ENCODE results near the gene EREG.
"Not testable (repeated sequence)": the region's sequence is repeated elsewhere in the genome, so short reads cannot be mapped to it uniquely, and the experiment has no call there.

The EREG gene, protein sequence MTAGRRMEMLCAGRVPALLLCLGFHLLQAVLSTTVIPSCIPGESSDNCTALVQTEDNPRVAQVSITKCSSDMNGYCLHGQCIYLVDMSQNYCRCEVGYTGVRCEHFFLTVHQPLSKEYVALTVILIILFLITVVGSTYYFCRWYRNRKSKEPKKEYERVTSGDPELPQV
- 0.61 to 6.4 reads per million in 2 donors for total RNA-seq

GRCh38 chr4:74364652-74365491 lies at the start of gene EREG:
Gene EREG (plus strand): TSS chr4:74365145. CDS start chr4:74365309, 164 bp downstream.
- no peak for DNase-seq

GRCh38 chr4:74315376-74315775 lies 49.6 kb upstream of the EREG start:
- DNase-seq, result no peak

GRCh38 chr4:74316397-74316796 lies 48.5 kb upstream of the EREG start:
- no peak for DNase-seq

GRCh38 chr4:74317616-74318246 lies 47.2 kb upstream of the EREG start:
- no peak for DNase-seq

DNA sequence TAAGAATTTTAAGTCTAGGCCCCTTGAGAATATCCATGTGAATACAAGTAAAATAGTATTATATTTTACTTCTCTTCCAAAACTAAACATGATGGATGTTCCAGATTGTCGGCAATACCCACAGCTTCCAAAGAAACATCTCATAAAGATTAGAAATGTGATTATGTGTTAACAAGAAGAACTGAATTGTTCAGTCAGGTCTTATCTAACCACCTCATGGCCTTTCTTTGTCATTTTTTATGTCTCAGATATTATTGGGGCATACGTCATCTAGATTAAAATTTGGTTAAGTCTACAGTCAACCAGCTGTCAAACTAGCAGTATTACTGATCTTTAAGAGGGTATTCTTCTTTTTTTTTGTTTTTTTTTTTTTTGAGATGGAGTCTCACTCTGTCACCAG lies 46.7 kb upstream of the EREG start:
- no peak for DNase-seq

DNA sequence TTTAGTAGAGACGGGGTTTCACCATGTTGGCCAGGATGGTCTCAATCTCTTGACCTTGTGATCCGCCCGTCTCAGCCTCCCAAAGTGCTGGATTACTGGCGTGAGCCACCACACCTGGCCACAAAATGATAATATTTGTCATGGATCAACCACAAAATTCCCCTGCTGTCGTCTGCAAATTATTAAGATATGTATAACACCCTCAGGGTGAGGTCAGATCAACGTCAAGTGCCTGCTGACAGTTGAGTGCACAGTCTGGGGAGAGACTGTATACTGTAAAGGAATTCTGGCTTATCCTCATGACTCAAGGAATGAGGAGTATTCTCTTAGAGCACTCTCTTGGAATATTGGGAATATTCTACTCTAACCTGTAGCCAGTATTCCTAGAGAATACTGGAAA lies 45.5 kb upstream of the EREG start:
- no peak for DNase-seq

DNA sequence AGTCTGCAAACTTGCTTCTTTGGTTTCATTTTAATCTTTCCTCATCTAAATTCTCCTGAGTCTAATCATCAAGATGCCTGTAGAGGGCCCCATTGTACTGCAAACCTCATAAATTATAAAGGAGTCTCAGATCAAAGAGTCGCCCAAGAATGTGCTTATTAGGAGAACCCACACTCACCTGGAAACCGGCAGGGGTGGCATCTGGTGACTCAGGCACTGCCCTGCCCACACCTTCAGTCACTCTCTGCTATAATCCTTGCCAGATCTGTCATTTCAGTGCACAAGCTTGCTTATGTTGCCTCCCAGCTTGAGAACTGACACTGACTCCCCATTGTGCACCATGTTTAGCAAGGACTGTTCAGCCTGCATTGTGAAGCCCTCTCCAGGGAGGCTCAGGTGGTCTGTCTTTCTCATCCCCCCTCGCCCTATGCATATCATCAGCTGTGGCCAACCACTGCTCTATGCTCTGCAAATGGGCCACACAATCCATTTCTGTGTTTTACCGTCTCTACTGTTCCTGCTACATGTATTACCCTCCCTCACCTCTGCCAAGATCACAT lies 44.3 kb upstream of the EREG start:
- DNase-seq, result no peak

DNA sequence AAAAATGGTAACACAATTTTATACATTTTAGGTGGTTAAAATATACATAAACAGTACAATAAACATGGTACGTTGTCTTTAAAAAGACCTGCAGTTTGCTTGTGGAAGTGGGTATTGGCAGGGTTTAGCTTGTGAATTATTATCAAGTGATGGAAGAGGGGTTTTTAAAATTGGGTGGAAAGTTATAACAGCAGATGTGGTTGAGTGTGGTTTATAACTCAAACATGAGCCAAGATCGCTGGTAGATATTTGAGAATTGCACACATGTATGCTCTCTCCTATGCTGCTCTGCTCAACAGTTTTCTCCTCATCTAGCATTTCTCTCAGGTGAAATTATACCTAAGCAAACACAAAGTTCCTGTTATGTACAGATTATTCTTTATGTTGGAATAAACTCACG lies 42.6 kb upstream of the EREG start:
- DNase-seq, result no peak

DNA sequence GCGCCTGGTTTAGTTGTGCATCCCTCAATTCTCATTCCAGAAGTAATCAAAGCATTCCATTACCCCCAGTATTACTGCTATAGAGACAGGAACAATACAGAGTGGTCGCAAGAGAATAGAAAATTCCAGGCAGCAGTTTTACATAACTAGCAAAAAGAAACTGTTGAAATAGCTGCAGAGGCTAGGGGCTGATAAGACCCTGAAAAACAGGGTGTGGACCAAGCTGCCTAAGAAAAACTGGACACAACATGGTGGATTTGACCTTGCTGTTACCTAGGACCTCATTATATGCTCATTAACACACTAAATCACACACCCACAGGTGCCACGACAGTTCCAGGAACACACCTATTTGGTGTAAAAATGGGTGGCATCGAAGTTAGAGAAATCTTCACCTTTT lies 41.3 kb upstream of the EREG start:
- no peak for DNase-seq

DNA sequence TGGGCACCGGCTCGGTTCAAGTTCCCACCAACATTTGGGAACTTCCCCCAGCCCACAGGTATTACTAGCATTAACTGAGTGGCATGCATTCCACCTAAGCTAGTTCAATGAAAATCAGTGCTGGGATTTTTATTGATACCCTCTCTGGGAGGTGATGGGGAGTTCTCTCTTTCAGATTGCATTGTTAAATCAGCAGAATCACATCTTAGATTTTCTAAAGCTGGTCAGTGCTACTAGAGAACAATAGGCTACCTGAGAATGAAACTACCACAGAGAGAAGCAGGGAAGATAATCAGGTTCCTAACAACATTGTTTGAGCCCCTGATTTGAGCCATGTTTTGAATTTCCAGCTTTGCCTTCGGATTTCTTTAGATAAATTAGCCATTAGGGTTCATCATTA lies 40.7 kb upstream of the EREG start:
- DNase-seq, result no peak

- no peak for DNase-seq
These were observed 39.1 kb upstream of the EREG start for GRCh38 chr4:74325886-74326285.

DNA sequence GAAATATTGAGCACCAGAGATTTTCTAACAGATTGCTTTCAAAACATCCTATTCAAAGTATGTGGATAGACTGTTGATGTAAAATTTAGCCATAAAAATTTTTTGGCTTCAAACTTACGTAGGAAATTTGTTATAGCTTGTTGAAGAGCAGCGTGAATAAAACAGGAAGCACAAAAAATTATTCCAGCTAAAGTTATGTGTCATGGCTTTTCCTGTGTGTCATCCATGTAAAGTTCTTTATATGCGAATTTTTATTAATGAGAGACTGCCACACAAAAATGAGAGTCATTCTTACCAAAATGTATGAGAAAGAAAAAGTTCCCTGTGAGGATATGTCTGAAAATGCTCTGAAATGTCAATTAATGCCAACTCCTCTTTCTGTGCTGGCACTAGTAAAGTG lies 37.2 kb upstream of the EREG start:
- DNase-seq, result no peak

DNA sequence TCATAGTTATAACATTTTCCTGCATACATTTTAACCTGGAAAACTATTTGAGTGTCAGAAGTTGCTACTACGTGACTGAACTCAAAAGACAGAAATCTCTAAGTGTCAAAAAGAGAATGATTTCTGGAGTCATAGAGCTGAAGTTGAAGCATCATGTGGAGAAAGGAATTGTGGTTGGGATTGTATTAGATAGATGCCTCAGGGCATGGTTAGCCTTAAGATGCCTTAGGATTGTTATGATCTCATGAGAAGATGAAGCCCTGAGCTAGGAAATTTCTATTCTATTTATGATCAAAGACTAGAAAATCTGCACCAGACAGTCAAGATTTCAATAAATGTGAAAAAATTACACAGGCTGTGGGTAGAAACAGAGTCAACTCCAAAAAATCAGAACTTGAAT lies 36.4 kb upstream of the EREG start:
- DNase-seq, result no peak

- no peak for DNase-seq
These were observed 35.6 kb upstream of the EREG start for GRCh38 chr4:74329307-74329706.

DNA sequence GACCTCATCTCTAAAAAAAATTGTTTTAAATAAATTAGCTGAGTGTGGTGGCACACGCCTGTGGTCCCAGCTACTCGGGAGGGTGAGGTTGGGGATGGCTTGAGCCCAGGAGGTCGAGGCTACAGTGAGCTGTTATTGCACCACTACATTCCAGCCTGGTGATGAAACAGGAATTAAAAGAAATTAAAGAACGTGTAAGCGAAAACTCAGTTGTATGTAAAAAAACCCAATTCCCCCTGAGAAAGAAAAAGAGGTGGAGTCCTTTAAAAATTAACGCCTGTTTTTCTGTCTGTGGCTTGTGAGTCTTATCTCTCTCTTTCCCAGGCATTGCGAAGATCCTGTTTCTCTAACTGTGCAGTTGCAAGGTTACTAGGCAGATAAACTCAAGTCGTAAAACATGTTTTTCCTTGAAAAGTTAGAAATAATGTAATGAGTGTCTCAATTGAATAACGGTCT lies 34.6 kb upstream of the EREG start:
- DNase-seq, result no peak

DNA sequence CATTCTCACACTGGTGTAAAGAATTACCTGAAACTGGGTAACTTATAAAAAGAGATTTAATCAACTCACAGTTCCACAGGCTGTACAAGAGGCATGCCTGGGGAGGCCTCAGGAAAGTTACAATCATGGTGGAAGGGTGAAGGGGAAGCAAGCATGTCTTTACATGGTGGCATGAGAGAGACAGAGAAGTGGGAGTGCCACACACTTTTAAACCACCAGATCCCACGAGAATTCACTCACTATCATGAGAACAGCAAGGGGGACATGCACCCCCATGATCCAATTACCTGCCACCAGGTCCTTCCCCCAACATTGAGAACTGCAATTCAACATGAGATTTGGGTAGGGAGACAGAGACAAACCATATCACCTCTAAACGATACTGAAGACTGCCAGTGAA lies 33.7 kb upstream of the EREG start:
- DNase-seq, result no peak

DNA sequence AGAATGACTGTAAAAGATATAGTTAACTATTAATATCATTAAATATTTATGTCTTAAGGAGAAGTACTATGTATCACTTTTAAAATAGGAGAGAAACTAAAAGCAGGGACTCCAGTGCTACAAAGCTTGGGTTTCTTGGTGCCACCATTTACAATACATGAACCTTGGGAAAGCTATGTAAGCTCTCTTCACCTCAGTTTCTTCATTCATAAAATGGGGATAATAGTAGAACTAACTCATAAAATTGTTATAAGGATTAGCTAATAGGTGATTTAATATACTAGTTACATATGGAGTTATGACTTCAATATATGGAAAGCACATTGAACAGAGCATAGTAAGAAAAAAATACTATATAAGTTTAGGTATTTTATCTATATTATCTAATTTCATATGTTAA lies 33.0 kb upstream of the EREG start:
- DNase-seq, result no peak

- no peak for DNase-seq
These were observed 30.3 kb upstream of the EREG start for GRCh38 chr4:74334636-74335035.

GRCh38 chr4:74335341-74336021 lies 29.5 kb upstream of the EREG start:
- no peak for DNase-seq

GRCh38 chr4:74338792-74339333 lies 26.1 kb upstream of the EREG start:
- DNase-seq, result no peak

DNA sequence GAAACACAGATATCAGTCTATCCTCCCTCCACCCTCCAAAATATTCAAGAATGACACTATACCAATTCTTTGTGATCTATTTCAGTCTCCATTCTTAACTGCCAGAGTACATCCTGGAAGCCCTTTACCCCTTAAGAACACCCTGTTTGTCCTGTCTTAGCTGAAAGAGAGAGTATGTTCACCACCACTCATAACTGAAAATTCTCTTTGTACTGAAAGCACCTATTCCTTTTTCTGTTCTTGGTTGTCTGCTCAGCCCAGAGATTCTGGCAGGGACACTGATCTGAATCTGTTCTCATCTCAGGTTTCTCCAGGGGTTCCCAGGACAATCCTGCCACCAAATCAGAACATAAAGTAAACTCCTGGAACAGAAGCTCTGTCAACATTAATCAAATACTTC lies 25.4 kb upstream of the EREG start:
- no peak for DNase-seq

DNA sequence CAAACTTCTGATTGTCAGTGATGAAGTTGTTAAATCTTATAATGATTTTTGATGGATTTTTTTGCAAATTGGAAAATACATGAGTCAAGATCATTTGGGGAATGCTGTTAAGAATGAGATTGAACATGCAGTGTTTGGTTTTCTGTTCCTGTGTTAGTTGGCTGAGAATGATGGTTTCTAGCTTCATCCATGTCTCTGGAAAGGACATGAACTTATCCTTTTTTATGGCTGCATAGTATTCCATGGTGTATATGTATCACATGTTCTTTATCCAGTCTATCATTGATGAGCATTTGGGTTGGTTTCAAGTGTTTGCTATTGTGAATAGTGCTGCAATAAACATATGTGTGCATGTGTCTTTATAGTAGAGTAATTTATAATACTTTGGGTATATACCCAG lies 24.5 kb upstream of the EREG start:
- not testable (repeated sequence) for DNase-seq

DNA sequence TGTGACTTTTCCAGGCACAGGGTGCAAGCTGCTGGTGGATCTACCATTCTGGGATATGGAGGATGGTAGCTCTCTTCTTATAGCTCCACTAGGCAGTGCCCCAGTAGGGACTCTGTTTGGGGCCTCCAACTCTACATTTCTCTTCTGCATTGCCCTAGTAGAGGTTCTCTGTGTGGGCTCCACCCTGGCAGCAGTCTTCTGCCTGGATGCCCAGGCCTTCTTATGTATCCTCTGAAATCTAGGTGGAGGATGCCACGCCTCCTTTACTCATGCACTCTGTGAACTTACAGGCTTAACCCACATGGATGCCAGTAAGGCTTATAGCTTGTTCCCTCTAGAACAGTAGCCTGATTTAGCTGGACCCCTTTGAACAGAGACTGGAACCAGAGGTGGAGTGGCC lies 20.9 kb upstream of the EREG start:
- DNase-seq, result no peak

Data from activated gamma-delta T cell (primary cell).